PC-9 (cell line): ENCODE results near the gene TCEANC. TPM values are rescaled to one million over a fixed set of nuclear protein-coding genes. Genes with fewer than 3 reads are reported as not detected.

Experiments used
- BruUV-seq: library from RNA; stranded (reverse); fragments of 400-500 nt; replicated peaks from 2 replicates; lab custom pipeline; 2021; lab: Mats Ljungman, UMichigan
- CTCF ChIA-PET: fragments of 300-600 bp; sonication (Branson Sonifier 250); formaldehyde crosslinking; loops from one replicate; lab custom pipeline; 2022; ENCODE audit warnings: antibody characterized with exemption; lab: Charles Lee
- POLR2A ChIA-PET: fragments of 300-600 bp; sonication (Branson Sonifier 250); formaldehyde crosslinking; loops from one replicate; lab custom pipeline; 2022; ENCODE audit warnings: antibody characterized with exemption; ENCODE audit not compliant: unreplicated experiment; lab: Charles Lee
- DNase-seq, 2 experiments: peaks; one replicate each; pipeline versions ENCODE4 v3.0.0 to v3.0.0-alpha.2; 2015 to 2022; ENCODE audit warnings: mixed read lengths in 1 of 2
- H2AFZ ChIP-seq: fragments of 200-600 bp; sonication (generic); 2 replicates; pipeline ENCODE4 v1.8.1; 2017; ENCODE audit warnings: antibody characterized with exemption
- H3F3A ChIP-seq: fragments of 200-600 bp; sonication (generic); 2 replicates; pipeline ENCODE4 v1.8.1; 2017; ENCODE audit warnings: antibody characterized with exemption, mild to moderate bottlenecking, low read depth; ENCODE audit not compliant: insufficient read depth
- H3K27ac ChIP-seq: fragments of 200-600 bp; sonication (generic); 2 replicates; pipeline ENCODE4 v1.6.1; 2016; ENCODE audit warnings: mixed run types
- H3K27me3 ChIP-seq: fragments of 200-600 bp; sonication (generic); 2 replicates; pipeline ENCODE4 v1.6.1; 2016; ENCODE audit warnings: low read depth, mixed run types; ENCODE audit not compliant: insufficient read depth
- H3K36me3 ChIP-seq: fragments of 200-600 bp; sonication (generic); 2 replicates; pipeline ENCODE4 v1.6.1; 2016; ENCODE audit warnings: low read depth, mixed run types
- H3K4me1 ChIP-seq: fragments of 200-600 bp; sonication (generic); replicated peaks from 2 replicates; pipeline ENCODE4 v1.6.1; 2016; ENCODE audit warnings: mixed run types; ENCODE audit not compliant: insufficient read depth
- H3K4me2 ChIP-seq: fragments of 200-600 bp; sonication (generic); 2 replicates; pipeline ENCODE4 v1.6.1; 2017; ENCODE audit warnings: mixed run types
- H3K4me3 ChIP-seq: fragments of 200-600 bp; sonication (generic); 2 replicates; pipeline ENCODE4 v1.6.1; 2016; ENCODE audit warnings: mixed run types
- H3K79me2 ChIP-seq: fragments of 200-600 bp; sonication (generic); 2 replicates; pipeline ENCODE4 v1.6.1; 2017; ENCODE audit warnings: low read depth, mixed run types
- H3K9me2 ChIP-seq: fragments of 200-600 bp; sonication (generic); 2 replicates; pipeline ENCODE4 v1.8.1; 2017; ENCODE audit warnings: mild to moderate bottlenecking; ENCODE audit not compliant: insufficient read depth
- H3K9me3 ChIP-seq: fragments of 200-600 bp; sonication (generic); 2 replicates; pipeline ENCODE4 v1.8.1; 2016; ENCODE audit warnings: low read depth; ENCODE audit not compliant: insufficient read depth
- H4K20me1 ChIP-seq: fragments of 200-600 bp; sonication (generic); 2 replicates; pipeline ENCODE4 v1.8.1; 2017; ENCODE audit not compliant: insufficient read depth
- CTCF ChIP-seq: fragments of 200-600 bp; sonication (generic); conservative IDR thresholded peaks from 2 replicates; pipeline ENCODE4 v1.6.1; 2017; ENCODE audit warnings: mixed run types, antibody characterized with exemption, mild to moderate bottlenecking, moderate library complexity
- EZH2 ChIP-seq: fragments of 200-600 bp; sonication (generic); IDR thresholded peaks from 2 replicates; pipeline ENCODE4 v1.8.0; 2017; ENCODE audit warnings: antibody characterized with exemption, low read depth
- intact Hi-C: fragments of 100-400 bp; cut with micrococcal nuclease; formaldehyde crosslinking; loops from one replicate; pipeline ENCODE4 v1.10.0; 2022; ENCODE audit not compliant: unreplicated experiment
- total RNA-seq: library from RNA; stranded (reverse); gene quantifications from 2 replicates; pipeline ENCODE4 v1.2.3, GENCODE V29; 2021

Gene TCEANC
- total RNA-seq, 1 experiment from 2014 or later, result 0.96 TPM

GRCh38 chrX:13649838-13650237 is 3.1 kb upstream of the TCEANC start:
- Histone ChIP-seq H3K36me3 (no peaks in the 10 kb centered on the region), H3K4me1 (peaks cover 19% of the 10 kb centered on the region), H3K9me2 (no peaks in the 10 kb centered on the region), H3K27ac (no peak overlapping the region), H3K4me2 (no peak overlapping the region), H3K79me2 (0 out of 2 replicates have a peak, but pooled peaks cover 5% of the 10 kb centered on the region), H3F3A (peaks cover 22% of the 10 kb centered on the region), H3K4me3 (no peak overlapping the region), H3K27me3 (no peaks in the 10 kb centered on the region), H2AFZ (no peak overlapping the region), H3K9me3 (no peaks in the 10 kb centered on the region), H4K20me1 (no peaks in the 10 kb centered on the region)
- TF ChIP-seq CTCF (no peak), EZH2 (no peak)
- no peak for DNase-seq
- intact Hi-C loops, result no loop called here
- no TSS peak for BruUV-seq
- ChIA-PET CTCF (no interaction called here), POLR2A (no interaction called here)

GRCh38 chrX:13650318-13650717 is 2.6 kb upstream of the TCEANC start:
- 0 out of 2 replicates have a peak, but pooled peaks cover 5% of the 10 kb centered on the region for H3K79me2 ChIP-seq
- H3K4me3 ChIP-seq, result no peak overlapping the region
- POLR2A ChIA-PET, result no interaction called here
- BruUV-seq, result no TSS peak
- intact Hi-C loops, result no loop called here
- H3K4me1 ChIP-seq, result peaks cover 19% of the 10 kb centered on the region
- no peaks in the 10 kb centered on the region for H4K20me1 ChIP-seq
- no peak overlapping the region for H3K27ac ChIP-seq
- TF ChIP-seq CTCF (no peak), EZH2 (no peak)
- H3K36me3 ChIP-seq, result no peaks in the 10 kb centered on the region
- H3K4me2 ChIP-seq, result no peak overlapping the region
- H3K9me3 ChIP-seq, result no peaks in the 10 kb centered on the region
- no peaks in the 10 kb centered on the region for H3K27me3 ChIP-seq
- peaks cover 22% of the 10 kb centered on the region for H3F3A ChIP-seq
- H2AFZ ChIP-seq, result no peak overlapping the region
- CTCF ChIA-PET, result no interaction called here
- DNase-seq, result no peak
- H3K9me2 ChIP-seq, result no peaks in the 10 kb centered on the region

- POLR2A ChIA-PET, result no interaction called here
- Histone ChIP-seq H3F3A (peaks cover 22% of the 10 kb centered on the region), H3K27me3 (no peaks in the 10 kb centered on the region), H3K4me1 (peaks cover 19% of the 10 kb centered on the region), H2AFZ (no peak overlapping the region), H3K9me2 (no peaks in the 10 kb centered on the region), H3K27ac (no peak overlapping the region), H3K4me3 (no peak overlapping the region), H3K79me2 (0 out of 2 replicates have a peak, but pooled peaks cover 5% of the 10 kb centered on the region), H4K20me1 (no peaks in the 10 kb centered on the region), H3K9me3 (no peaks in the 10 kb centered on the region), H3K4me2 (no peak overlapping the region), H3K36me3 (no peaks in the 10 kb centered on the region)
- CTCF ChIA-PET, result no interaction called here
- intact Hi-C loops, result no loop called here
- no TSS peak for BruUV-seq
- no peak for TF ChIP-seq CTCF
- TF ChIP-seq EZH2, result no peak
- DNase-seq, result no peak
Observed at GRCh38 chrX:13651150-13651549, 1.8 kb upstream of the TCEANC start.
